ENCODE measurements around the gene MMD2.
A peak's percentile ranks its signal among the peaks of the same experiment; 100 is the strongest.
"Not testable (repeated sequence)": the region's sequence is repeated elsewhere in the genome, so short reads cannot be mapped to it uniquely, and the experiment has no call there.

MMD2 gene, protein sequence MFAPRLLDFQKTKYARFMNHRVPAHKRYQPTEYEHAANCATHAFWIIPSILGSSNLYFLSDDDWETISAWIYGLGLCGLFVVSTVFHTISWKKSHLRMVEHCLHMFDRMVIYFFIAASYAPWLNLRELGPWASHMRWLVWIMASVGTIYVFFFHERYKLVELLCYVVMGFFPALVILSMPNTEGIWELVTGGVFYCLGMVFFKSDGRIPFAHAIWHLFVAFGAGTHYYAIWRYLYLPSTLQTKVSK

DNA sequence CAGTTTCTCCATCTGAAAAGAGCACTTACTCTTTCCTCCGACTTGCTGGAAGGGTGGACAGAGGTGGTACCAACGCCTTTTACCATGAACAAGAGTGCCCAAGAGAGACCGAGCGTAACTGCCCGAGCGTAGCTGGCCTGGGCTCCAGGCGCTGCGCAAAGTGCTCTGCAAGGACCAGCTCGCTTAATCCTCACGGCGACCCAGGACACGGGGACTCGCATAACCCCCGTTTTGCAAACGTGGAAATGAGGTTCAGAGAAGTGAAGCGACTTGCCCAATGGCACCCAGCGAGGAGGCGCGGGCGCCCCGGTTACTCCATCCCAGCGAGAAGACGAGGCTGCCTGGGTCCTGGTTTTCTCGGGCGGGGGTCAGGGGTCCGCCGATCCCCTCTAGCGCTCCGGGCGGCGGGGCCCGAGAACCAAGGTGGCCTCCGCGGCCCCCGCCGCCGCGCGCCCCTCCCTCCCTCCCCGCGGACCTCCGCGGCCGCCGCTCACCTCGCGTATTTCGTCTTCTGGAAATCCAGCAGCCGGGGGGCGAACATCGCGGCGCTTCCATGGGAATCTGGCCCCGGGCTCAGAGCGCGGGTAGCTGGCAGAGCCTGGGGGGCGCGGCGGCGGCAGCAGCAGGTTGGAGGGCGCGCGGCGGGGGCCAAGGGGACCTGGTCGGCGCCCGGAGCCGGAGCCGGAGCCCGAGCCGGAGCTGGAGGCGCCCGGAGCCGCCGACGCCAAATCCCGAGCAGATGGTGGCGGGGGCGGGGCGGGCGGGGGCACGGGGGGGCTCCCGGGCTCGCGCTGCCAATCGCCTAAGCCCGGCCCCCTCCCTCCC lies at the start of gene MMD2:
MMD2 (minus strand) TSS at position 711 of the 825 bp plus-strand sequence; CDS start at position 541, 170 bp downstream.
- DNase-seq: no peak

DNA sequence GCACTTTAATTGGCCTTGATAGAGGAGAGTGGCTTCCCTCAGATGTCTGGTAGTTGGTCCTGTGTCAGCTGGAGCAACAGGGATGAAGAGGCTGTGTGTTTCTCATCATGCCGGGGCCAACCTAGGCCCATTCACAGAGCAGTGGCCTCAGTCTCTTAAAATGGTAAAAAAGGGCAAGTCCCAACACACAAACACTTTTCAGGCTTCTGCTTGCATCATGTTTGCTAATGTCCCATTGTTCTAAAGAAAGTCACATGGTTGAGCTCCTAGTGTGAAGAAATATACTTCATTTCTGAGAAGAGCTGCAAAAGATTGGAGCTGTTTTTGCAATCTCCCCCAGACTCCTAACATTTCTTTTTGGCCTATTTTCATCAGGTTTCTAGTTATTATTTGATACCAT lies 46.1 kb upstream of the MMD2 start:
- no peak for DNase-seq

DNA sequence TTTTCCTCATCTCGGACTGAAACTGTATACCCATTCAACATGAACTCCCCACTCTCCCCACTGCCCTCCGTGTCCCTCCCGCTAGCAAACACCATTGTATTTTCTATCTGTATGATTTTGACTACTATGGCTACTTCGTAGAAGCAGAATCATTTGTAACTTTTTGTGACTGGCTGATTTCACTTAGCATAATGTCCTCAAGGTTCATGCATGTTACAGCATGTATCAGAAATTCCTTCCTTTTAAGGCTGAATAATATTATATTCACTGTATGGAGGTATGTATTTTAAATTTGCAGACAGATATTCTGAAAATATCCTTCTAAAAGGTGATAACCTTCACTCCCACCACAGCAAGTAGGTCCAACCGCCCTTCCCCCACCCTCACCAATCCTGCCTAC lies 42.9 kb upstream of the MMD2 start:
- DNase-seq: no peak

DNA sequence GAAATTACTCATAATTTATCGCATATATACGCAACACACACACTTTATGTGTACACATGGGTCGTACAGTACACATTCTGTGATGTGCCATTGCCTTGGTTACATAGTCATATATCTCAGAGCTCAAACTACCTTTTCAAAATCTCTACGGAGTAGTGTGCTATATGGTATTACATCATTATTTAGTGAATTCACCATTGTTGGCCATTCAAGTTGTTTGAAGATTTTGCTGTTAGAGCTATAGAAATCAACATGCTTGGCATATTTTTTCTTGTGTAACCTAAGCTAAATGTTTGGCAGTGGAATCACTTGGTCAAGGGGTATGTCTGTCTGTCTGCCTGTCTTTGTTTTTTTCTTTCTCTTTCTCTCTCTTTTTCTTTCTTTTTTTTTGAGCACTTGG lies 42.0 kb upstream of the MMD2 start:
- DNase-seq: no peak

DNA sequence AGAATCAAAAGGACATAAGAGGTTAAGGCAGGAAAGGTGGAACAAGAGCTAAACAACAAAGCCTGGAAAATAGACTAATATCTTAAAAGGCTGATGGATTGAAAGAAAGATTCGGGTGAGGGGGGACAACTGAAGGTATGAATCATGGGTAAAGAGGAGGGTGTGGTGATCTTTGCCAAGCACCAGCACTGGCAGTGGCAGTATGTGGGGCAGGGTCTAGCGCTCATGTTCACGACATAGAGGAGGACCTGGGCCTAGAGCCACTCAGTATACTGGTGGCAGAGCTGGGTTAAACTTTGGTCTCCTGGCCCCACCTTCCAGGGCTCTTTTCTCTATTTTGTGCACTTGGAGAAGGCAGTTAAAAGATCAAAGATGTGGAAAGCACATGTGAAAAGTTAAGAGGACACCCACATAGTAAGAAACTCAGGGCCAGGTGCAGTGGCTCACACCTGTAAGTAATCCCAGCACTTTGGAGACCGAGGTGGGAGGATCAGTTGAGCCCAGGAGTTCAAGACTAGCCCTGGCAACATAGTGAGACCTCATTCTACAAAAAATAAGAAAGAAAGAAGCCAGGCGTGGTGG lies 40.5 kb upstream of the MMD2 start:
- DNase-seq: no peak

DNA sequence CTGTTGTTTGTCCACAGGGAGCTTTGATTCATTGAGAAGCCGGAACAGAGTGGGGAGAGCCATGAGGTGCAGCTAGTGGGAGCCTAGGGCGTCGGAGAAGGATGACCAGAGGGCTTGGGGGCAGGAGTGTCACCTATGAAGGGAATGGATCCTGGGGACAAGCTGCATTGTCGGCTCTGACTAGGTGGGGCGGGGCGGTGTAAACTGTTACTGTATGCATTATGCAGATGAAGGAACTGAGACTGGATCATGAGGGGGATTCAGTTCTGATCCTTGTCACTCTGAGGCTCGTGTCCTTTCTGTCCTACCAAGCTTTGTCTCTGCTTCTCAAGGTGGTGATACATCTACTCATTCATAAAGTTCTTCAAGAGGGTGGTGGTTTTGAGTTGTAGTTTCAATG lies 39.9 kb upstream of the MMD2 start:
- DNase-seq: no peak

DNA sequence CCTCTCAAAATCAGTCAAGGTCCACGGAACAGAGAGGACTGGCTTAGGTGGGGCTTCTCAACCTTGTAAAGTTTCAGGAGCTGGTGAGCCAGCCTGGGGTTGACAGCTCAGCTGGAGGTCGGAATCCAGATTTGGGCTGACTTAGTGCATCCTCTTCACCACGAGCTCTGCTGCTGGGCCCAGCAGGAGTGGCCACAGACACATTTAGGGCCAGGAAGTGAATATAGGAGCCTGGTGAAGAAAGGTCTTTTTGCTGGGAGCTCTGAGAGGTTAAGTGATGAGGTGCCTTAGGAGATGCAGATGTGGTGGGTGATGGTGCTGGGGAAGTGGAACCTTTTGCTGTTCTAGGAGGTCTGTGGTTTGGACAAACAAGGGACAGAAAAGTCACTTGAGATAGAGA lies 39.3 kb upstream of the MMD2 start:
- no peak for DNase-seq

DNA sequence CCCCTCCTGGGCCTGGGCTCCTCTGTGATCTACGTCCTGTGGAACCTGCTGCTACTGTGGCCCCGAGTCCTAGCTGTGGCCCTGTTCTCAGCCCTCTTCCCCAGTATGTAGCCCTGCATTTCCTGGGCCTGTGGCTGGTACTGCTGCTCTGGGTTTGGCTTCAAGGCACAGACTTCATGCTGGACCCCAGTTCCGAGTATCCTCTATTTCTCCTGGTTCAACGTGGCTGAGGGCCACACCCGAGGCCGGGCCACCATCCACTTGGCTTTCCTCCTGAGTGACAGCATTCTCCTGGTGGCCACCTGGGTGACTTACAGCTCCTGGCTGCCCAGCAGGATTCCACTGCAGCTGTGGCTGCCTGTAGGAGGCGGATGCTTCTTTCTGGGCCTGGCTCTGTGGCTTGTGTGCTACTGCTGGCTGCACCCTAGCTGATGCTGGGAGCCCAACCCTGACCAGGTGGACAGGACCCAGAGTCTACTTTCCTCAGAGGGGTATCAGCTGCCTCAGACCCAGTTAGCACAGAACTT lies 37.8 kb upstream of the MMD2 start:
- no peak for DNase-seq

DNA sequence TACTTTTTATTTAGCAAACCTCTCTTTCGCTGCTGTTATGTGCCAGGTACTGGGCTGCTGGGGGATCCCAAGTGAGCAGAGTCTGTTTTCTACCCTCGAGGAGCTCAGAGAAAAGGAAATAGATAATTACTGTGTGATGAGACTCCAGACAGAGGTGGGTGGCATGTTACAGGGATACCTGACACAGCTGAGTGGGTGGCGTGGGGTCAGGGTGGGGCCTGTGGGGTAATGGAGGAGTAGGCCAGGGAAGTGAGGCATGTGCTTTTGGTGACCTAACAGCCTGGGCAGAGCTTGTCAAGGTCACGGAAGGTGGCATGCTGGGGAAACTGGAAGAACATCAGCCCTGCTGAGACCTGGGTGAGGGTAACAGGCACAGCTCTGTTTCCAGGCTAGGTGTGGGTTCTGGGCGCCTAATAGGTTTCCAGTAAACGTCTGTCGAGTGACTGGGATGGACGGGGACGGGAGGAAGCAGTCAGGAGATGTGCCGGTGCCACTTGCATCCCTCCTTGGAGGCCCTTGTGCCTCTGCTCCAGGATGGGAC lies 36.5 kb upstream of the MMD2 start:
- no peak for DNase-seq

DNA sequence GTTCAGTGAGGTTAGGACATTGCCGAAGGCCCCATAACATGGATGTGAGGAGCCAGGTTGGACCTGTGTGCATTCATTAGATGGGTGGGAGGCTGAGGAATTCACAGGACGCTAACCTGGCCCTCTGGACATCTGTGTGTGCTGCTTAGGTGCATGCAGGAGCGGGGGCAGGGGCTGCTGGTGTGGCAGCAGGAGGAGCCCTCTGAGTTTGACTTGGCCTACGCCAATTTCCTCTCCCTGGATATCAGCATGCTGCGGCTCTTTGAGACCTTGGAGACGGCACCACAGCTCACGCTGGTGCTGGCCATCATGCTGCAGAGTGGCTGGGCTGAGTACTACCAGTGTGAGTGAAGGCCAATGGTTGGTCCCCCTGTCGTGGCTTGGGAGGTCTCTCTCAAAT lies 34.5 kb upstream of the MMD2 start:
- no peak for DNase-seq

DNA sequence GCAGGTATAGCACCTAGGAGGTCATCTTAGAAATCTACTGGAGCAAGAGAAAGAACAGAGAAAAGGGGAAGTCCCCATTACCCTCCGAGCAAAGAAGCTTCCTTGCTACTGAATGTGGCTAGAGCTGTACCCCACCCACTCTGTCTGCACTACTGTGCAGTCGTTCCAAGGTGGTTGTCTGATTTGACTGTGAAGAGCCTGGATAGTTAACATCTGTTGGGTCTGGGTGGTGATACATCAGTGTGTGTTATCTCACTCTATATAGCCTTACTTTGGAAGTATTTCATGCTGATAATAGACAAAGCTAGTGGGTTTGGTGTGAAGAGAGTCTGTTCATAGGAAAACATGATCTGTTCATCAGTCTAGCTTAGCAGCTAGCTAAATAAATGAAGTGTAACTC lies 23.8 kb upstream of the MMD2 start:
- DNase-seq: not testable (repeated sequence)

DNA sequence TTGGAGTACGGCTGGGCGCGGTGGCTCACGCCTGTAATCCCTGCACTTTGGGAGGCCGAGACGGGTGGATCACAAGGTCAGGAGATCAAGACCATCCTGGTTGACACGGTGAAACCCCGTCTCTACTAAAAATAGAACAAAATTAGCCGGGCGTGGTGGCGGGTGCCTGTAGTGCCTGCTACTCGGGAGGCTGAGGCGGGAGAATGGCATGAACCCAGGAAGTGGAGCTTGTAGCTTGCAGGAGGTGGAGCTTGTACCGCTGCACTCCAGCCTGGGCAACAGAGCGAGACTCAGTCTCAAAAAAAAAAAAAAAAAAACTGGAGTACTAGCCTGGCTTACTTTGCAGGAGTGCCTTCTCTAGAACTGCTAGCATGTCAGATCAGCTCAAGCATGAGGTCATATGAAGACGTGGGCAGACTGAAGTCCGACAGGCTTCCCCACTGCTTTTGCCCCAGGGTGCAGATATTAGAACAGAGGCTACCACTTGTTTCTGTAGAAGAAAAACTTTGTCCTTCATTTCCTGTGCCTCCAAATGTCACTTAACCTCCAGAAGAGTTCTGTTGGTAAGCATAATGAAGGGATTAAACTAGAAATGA lies 22.4 kb upstream of the MMD2 start:
- not testable (repeated sequence) for DNase-seq

DNA sequence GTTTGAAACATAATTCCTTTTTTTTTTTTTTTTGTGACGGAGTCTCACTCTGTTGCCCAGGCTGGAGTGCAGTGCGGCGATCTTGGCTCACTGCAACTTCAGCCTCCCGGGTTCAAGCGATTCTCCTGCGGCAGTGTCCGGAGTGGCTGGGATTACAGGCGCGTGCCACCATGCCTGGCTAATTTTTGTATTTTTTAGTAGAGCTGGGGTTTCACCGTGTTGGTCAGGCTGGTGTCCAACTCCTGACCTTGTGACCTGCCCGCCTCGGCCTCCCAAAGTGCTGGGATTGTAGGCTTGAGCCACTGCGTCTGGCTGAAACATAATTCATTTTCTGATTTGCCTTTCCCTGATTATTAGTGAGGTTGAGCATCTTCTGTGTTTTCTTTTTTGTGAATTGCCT lies 16.6 kb upstream of the MMD2 start:
- not testable (repeated sequence) for DNase-seq

DNA sequence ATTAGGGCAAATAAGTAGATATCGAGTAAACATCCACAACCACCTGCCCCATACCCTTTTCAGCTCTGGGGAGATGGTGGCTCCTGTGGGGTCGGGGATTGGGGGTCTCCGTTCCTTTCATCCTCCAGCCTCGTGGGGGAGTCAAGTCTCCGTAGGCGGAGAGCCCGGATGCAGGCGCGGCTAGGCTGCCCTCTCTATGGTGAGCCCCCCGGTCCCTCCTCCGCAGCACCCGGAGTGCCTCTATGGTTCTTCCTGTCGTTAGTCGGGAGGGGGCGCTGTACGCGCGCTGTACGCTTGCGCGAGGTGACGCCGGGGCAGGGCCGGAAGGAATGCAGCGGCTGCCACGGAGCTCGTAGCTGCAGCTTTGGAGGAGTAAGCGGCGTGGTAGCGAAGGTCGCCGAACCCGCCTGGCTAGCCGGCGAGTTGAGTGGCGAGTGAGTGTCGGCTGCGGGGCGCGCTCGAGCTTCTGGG lies 14.8 kb upstream of the MMD2 start:
- peak; percentile 94 to 95 for DNase-seq

DNA sequence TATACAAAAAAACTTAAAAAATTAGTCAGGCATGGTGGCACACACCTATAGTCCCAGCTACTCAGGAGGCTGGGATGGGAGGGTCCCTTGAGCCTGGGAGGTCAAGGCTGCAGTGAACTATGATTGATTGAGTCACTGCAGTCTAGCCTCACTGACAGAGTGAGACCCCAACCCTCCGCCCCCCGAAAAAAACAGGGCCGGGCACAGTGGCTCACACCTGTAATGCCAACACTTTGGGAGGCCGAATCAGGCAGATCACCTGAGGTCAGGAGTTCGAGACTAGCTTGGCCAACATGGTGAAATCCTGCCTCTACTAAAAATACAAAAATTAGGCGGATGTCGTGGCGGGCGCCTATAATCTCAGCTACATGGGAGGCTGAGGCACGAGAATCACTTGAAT lies 13.5 kb upstream of the MMD2 start:
- not testable (repeated sequence) for DNase-seq

DNA sequence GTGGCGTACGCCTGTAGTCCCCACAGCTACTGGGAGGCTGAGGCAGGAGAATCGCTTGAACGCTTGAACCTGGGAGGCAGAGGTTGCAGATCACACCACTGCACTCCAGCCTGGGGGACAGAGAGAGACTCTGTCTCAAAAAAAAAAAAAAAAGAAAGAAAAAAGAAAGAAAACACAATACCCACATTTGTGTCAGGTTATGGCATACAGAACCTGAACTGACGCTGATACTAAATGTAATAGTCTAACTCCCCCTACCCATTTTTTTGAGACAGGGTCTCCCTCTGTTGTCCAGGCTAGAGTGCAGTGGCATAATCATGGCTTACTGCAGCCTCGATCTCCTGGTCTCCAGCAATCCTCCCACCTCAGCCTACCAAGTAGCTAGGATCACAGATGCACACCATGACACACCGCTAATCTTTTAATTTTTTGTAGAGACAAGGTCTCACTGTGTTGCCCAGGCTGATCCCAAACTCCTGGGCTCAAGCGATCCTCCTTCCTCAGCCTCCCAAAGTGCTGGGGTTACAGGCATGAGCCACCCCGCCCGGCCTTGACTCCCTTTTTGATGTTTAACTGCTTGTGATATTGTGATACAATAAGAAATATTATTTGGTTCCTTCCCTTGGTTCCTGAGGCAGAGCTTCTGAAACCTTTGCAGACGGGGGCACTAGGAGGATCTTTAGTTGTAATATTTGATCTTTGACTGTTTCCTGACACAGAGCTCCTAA lies 6.5 kb upstream of the MMD2 start:
- no peak for DNase-seq

DNA sequence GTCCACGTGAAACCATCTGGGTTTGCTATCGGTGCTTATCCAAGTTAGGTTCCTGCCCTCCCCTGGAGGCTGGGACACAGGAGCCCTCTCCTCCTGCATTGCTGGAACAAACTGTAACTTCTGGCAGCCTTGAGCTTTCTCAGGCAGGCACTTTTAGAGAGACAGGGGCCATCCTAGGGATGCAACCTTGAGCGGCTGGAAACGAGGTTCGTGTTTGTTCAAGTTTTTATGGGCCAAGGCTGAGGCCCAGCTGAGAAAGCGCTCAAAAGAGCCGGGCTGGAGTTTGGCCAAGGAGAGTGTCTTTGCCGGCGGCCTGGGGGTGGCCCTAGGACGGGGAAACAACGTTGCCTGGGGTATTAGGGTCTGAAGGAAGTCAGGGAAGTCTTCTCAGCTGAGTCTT lies 5.5 kb upstream of the MMD2 start:
- DNase-seq: no peak

DNA sequence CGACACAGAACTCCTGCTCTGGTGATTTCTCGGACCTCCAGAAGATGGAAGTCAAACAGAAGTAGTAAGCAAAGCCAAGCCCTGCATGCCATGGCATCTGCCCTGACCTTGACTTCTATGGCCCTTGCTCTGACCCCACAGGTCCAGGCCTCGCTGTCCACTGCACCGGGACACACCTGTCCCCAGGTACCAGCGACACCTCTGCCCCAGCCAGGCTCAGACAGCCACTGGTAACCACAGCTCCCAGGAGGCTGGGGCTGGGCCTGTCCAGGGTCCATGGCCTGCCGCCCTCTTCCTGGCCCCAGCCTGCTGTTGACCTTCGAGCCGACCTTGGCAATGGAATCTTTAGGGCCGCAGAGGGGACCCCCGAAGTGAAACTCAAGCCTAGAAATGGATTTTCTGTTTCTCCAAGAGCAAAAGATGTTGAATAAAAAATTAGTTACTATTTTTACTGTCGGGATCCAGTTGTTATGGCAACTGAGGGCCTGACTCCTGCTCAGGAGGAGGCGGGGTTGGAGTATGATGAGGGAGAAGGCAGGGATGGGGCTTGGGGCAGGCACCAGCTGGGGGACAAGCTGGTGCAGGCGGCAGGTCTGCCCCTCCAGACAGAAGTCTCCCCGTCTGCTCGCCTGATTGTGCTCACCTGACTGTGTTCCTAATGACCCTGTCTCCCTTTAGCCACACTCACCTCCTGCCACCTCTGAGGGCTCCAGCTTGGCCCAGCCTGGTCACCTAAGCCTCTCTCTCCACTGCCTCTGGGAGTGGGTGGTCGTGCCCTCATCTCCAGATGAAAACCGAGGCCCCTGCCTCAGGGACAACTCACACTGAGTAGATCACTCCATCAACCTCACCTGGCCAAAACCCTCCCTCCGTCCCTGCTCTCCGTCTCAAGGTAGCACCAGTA lies 4.1 kb upstream of the MMD2 start:
- DNase-seq: no peak

DNA sequence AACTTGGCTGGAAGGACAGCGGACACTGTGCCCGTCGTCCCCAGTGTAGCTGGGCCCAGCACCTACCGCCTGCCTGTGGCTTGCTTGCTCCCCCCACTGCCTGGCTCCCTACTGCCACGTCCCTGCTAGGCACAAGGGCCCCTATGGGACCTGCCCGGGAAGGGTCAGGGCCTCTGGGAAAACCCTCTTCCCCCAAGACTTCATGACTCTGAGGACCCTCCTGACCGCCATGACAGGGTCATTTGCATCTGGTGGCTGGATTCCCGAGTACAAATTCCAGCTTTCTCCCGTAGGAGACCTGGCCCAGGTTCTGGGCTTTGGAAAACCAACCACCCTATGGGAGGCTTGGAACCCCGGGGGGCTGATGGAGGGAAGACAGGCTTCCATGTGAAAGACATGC lies 1.4 kb upstream of the MMD2 start:
- no peak for DNase-seq

DNA sequence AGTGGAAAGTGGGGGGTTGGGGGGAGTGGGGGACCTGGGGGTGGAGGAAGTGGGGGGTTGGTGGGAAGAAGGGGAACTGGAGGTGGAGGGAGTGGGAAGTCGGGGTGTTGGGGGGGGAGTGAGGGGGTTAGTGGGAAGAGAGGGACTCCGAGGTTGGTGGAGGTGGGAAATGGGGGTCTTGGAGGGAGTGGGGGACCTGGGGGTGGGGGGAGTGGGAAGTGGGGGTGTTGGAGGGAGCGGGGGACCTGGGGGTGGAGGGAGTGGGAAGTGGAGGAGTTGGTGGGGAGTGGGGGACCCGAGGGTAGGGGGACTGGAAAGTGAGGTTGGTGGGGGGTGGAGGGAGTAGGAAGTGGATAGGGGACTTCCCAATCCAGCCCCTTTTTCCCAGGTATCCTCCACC lies 906 bp upstream of the MMD2 start:
- no peak for DNase-seq

DNA sequence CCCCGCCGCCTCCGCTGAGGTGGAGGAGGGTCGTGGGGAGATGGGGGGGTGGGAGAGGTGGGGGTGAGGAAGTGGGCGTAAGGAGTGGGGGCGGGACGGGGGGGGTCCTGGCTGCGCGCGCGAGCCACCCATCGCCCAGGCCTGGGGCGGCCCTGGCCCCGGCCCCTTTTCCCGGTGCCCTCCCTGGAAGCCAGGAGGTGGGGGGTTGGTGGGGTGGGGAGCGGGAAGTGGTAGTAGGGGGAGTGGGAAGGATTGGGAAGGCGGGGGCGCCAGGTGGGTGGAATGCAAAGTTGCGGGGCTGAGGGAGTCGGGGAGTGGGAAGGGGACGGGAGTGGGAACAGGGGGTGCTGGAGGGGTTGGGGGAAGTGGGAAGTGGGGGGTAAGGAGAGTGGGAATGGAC lies 319 bp upstream of the MMD2 start:
- no peak for DNase-seq

Data from stimulated activated CD4-positive, alpha-beta T cell treated with anti-CD3 and anti-CD28 coated beads, Interleukin-2, amount 100 ng/mL, for 24 hours (primary cell).